IMR-90 (cell line): ENCODE measurements around the gene RPUSD4. TPM values are rescaled to one million over a fixed set of nuclear protein-coding genes. Genes with fewer than 3 reads are reported as not detected.

ENCODE experiments used
- ATAC-seq: fragments of 200-7000 bp; cut with Tn5 transposase; 2 replicates; pipeline ENCODE4 v1.9.1; 2020; ENCODE audit warnings: low read depth, mild to moderate bottlenecking, moderate library complexity
- BruUV-seq: library from RNA; stranded (reverse); fragments of 400-500 nt; replicated peaks from 2 replicates; lab custom pipeline; 2021; lab: Mats Ljungman, UMichigan
- CTCF ChIA-PET: fragments of 300-600 bp; formaldehyde crosslinking; extraction: SDS; loops from one replicate; lab custom pipeline; 2021; ENCODE audit warnings: antibody characterized with exemption; lab: Yijun Ruan, JAX
- POLR2A ChIA-PET: fragments of 300-600 bp; sonication (Branson Sonifier 250); formaldehyde crosslinking; loops from one replicate; lab custom pipeline; 2022; ENCODE audit warnings: antibody characterized with exemption; ENCODE audit not compliant: unreplicated experiment; lab: Charles Lee
- DNase-seq: peaks from one replicate; pipeline ENCODE4 v3.0.0; 2013
- H2AFZ ChIP-seq: replicated peaks from 2 replicates; pipeline ENCODE3; 2013; ENCODE audit warnings: low read length, mild to moderate bottlenecking; ENCODE audit not compliant: poor library complexity
- H2AK5ac ChIP-seq: 2 replicates; pipeline ENCODE4 v1.6.1; 2013; ENCODE audit warnings: low read depth, low read length, inconsistent platforms
- H2AK9ac ChIP-seq: replicated peaks from 2 replicates; pipeline ENCODE3; 2013; ENCODE audit warnings: mild to moderate bottlenecking, low read depth, low read length, moderate library complexity; ENCODE audit not compliant: poor library complexity
- H2BK120ac ChIP-seq: 2 replicates; pipeline ENCODE4 v1.6.1; 2013; ENCODE audit warnings: low read depth, low read length, inconsistent platforms
- H2BK15ac ChIP-seq: 3 replicates; pipeline ENCODE4 v1.6.1; 2013; ENCODE audit warnings: low read depth, low read length, inconsistent platforms
- H2BK20ac ChIP-seq: 2 replicates; pipeline ENCODE4 v1.6.1; 2013; ENCODE audit warnings: low read depth, mild to moderate bottlenecking, inconsistent platforms, low read length, moderate library complexity
- H2BK5ac ChIP-seq: 2 replicates; pipeline ENCODE4 v1.6.1; 2013; ENCODE audit warnings: mild to moderate bottlenecking, low read depth, low read length, inconsistent platforms; ENCODE audit not compliant: poor library complexity, severe bottlenecking
- H3K14ac ChIP-seq: replicated peaks from 2 replicates; pipeline ENCODE4 v1.6.1; 2013; ENCODE audit warnings: low read depth, low read length, inconsistent platforms
- H3K18ac ChIP-seq: 2 replicates; pipeline ENCODE4 v1.6.1; 2013; ENCODE audit warnings: low read depth, low read length, control low read depth
- H3K23ac ChIP-seq: 2 replicates; pipeline ENCODE4 v1.6.1; 2013; ENCODE audit warnings: low read depth, low read length, inconsistent platforms
- H3K27ac ChIP-seq: 2 replicates; pipeline ENCODE4 v1.5.1; 2013; ENCODE audit warnings: mild to moderate bottlenecking, control low read depth, low read length; ENCODE audit not compliant: insufficient read depth
- H3K27me3 ChIP-seq: 2 replicates; pipeline ENCODE4 v1.6.1; 2013; ENCODE audit warnings: low read length; ENCODE audit not compliant: control insufficient read depth, insufficient read depth
- H3K36me3 ChIP-seq: 2 replicates; pipeline ENCODE4 v1.6.1; 2013; ENCODE audit warnings: low read length, mixed read lengths; ENCODE audit not compliant: control insufficient read depth, insufficient read depth
- H3K4ac ChIP-seq: 2 replicates; pipeline ENCODE4 v1.6.1; 2013; ENCODE audit warnings: low read depth, low read length, inconsistent platforms
- H3K4me1 ChIP-seq: 2 replicates; pipeline ENCODE4 v1.6.1; 2013; ENCODE audit warnings: low read length, mixed read lengths; ENCODE audit not compliant: control insufficient read depth, insufficient read depth
- H3K4me2 ChIP-seq: 2 replicates; pipeline ENCODE4 v1.6.1; 2013; ENCODE audit warnings: low read depth, mild to moderate bottlenecking, control low read depth, low read length, moderate library complexity
- H3K4me3 ChIP-seq: 2 replicates; pipeline ENCODE4 v1.5.1; 2013; ENCODE audit warnings: low read depth, mild to moderate bottlenecking, control low read depth, low read length, moderate library complexity; ENCODE audit not compliant: insufficient read depth
- H3K56ac ChIP-seq: 2 replicates; pipeline ENCODE4 v1.6.1; 2013; ENCODE audit warnings: low read length, inconsistent platforms; ENCODE audit not compliant: insufficient read depth; ENCODE audit errors: extremely low read depth
- H3K79me1 ChIP-seq, 2 experiments: 2 replicates each; pipeline ENCODE4 v1.6.1; 2013; ENCODE audit warnings: low read length in 2 of 2, inconsistent platforms in 1 of 2, low read depth in 1 of 2
- H3K9ac ChIP-seq: 2 replicates; pipeline ENCODE4 v1.6.1; 2013; ENCODE audit warnings: low read depth, low read length, control low read depth
- H3K9me1 ChIP-seq: 2 replicates; pipeline ENCODE4 v1.6.1; 2013; ENCODE audit warnings: low read length, inconsistent platforms; ENCODE audit not compliant: insufficient read depth
- H3K9me3 ChIP-seq: 2 replicates; pipeline ENCODE4 v1.6.1; 2013; ENCODE audit warnings: low read length; ENCODE audit not compliant: control insufficient read depth, insufficient read depth
- H4K20me1 ChIP-seq: 2 replicates; pipeline ENCODE4 v1.6.1; 2013; ENCODE audit warnings: low read length, inconsistent platforms; ENCODE audit not compliant: insufficient read depth
- H4K5ac ChIP-seq: 2 replicates; pipeline ENCODE4 v1.6.1; 2013; ENCODE audit warnings: mild to moderate bottlenecking, low read depth, low read length, control low read depth
- H4K8ac ChIP-seq, 2 experiments: 2 replicates each; pipeline ENCODE4 v1.6.1; 2013; ENCODE audit warnings: low read depth in 2 of 2, low read length in 2 of 2, control low read depth in 1 of 2, inconsistent platforms in 1 of 2
- H4K91ac ChIP-seq: 2 replicates; pipeline ENCODE4 v1.6.1; 2013; ENCODE audit warnings: low read depth, low read length, inconsistent platforms; ENCODE audit not compliant: insufficient read depth
- BHLHE40 ChIP-seq: fragments of 150-350 bp; IDR thresholded peaks from 2 replicates; pipeline ENCODE4 v1.6.1; 2016; ENCODE audit warnings: mild to moderate bottlenecking, low read depth, low read length
- CEBPB ChIP-seq: IDR thresholded peaks from 2 replicates; pipeline ENCODE4 v1.6.1; 2012; ENCODE audit warnings: low read depth, low read length, improper control_type of control experiment
- CHD1 ChIP-seq: IDR thresholded peaks from 2 replicates; pipeline ENCODE4 v1.6.1; 2012; ENCODE audit warnings: low read depth, low read length, improper control_type of control experiment
- CTCF ChIP-seq: conservative IDR thresholded peaks from 2 replicates; pipeline ENCODE4 v1.5.1; 2012; ENCODE audit warnings: mild to moderate bottlenecking, low read depth, low read length, improper control_type of control experiment
- ELK1 ChIP-seq: fragments of 150-350 bp; IDR thresholded peaks from 2 replicates; pipeline ENCODE4 v1.6.1; 2016; ENCODE audit warnings: low read depth, mild to moderate bottlenecking, low read length, moderate library complexity, borderline replicate concordance
- FOS ChIP-seq: fragments of 150-350 bp; IDR thresholded peaks from 2 replicates; pipeline ENCODE4 v1.6.1; 2016; ENCODE audit warnings: low read depth, low read length
- MAFK ChIP-seq: IDR thresholded peaks from 2 replicates; pipeline ENCODE4 v1.6.1; 2012; ENCODE audit warnings: low read depth, low read length, improper control_type of control experiment
- MAZ ChIP-seq: IDR thresholded peaks from 2 replicates; pipeline ENCODE4 v1.6.1; 2012; ENCODE audit warnings: low read depth, mild to moderate bottlenecking, low read length, improper control_type of control experiment, moderate library complexity, borderline replicate concordance
- MXI1 ChIP-seq: IDR thresholded peaks from 2 replicates; pipeline ENCODE4 v1.6.1; 2012; ENCODE audit warnings: low read depth, mild to moderate bottlenecking, low read length, moderate library complexity, borderline replicate concordance
- NFE2L2 ChIP-seq: fragments of 150-350 bp; IDR thresholded peaks from 2 replicates; pipeline ENCODE4 v1.6.1; 2016; ENCODE audit warnings: low read depth, mild to moderate bottlenecking, low read length
- POLR2A ChIP-seq: IDR thresholded peaks from 2 replicates; pipeline ENCODE4 v1.6.1; 2012; ENCODE audit warnings: mild to moderate bottlenecking, low read depth, low read length
- RAD21 ChIP-seq: IDR thresholded peaks from 2 replicates; pipeline ENCODE4 v1.6.1; 2012; ENCODE audit warnings: low read length, improper control_type of control experiment
- RCOR1 ChIP-seq: IDR thresholded peaks from 2 replicates; pipeline ENCODE4 v1.6.1; 2012; ENCODE audit warnings: mild to moderate bottlenecking, low read length, improper control_type of control experiment; ENCODE audit not compliant: insufficient replicate concordance
- RFX5 ChIP-seq: IDR thresholded peaks from 2 replicates; pipeline ENCODE4 v1.8.0; 2012; ENCODE audit warnings: low read depth, mild to moderate bottlenecking, low read length, moderate library complexity
- SMC3 ChIP-seq: fragments of 150-350 bp; IDR thresholded peaks from 2 replicates; pipeline ENCODE4 v1.6.1; 2016; ENCODE audit warnings: low read depth, mild to moderate bottlenecking, antibody characterized with exemption, low read length, moderate library complexity
- USF2 ChIP-seq: fragments of 150-350 bp; IDR thresholded peaks from 2 replicates; pipeline ENCODE4 v1.6.1; 2017; ENCODE audit warnings: mild to moderate bottlenecking, antibody characterized with exemption, low read length, low read depth
- WGBS, 2 experiments: methylation state at CpG; one replicate each; pipeline versions ENCODE4 v1.1.5 to v1.1.7; 2013; ENCODE audit warnings: missing lambda C conversion rate in 2 of 2; ENCODE audit not compliant: insufficient read length in 1 of 2; ENCODE audit errors: extremely low coverage in 2 of 2; 5-methylcytosine and 5-hydroxymethylcytosine counted together
- dilution Hi-C: fragments of 300-500 bp; cut with HindIII; formaldehyde crosslinking; loops from one replicate; pipeline ENCODE4 v1.14.3; 2018; ENCODE audit warnings: low sequenced_read_pairs; ENCODE audit not compliant: unreplicated experiment
- in situ Hi-C: fragments of 300-500 bp; cut with MboI; formaldehyde crosslinking; loops from 3 replicates; pipeline ENCODE4 v1.14.3; 2019; ENCODE audit warnings: low sequenced_read_pairs, inconsistent platforms, mixed read lengths
- intact Hi-C: fragments of 100-400 bp; cut with micrococcal nuclease; formaldehyde crosslinking; loops from 2 replicates; pipeline ENCODE4 v1.10.0; 2022
- polyA plus RNA-seq, 3 experiments: library from polyadenylated mRNA; depleted of rRNA; stranded (reverse); fragments of >200 nt; gene quantifications; 2 replicates each; pipeline ENCODE4 v1.2.3, GENCODE V29; 2012; ENCODE audit warnings: low replicate concordance in 1 of 3
- total RNA-seq: library from RNA; depleted of rRNA; stranded (reverse); fragments of >200 nt; gene quantifications from 2 replicates; pipeline ENCODE4 v1.2.3, GENCODE V29; 2012

Gene RPUSD4
- total and polyA plus RNA-seq, 2 of the 4 experiments (the other 2 are of a cell fraction), result 22.1 to 30.6 TPM

GRCh38 chr11:126152152-126152551, 59.3 kb downstream of the RPUSD4 start:
- Histone ChIP-seq H3K4me1 (peaks cover 13% of the 10 kb centered on the region), H3K4ac (no peak overlapping the region), H2AK5ac (no peak overlapping the region), H4K8ac (no peak overlapping the region), H2BK20ac (no peak overlapping the region), H3K9ac (no peak overlapping the region), H3K4me2 (no peak overlapping the region), H2AFZ (no peak overlapping the region), H2BK15ac (no peak overlapping the region), H3K9me1 (no peaks in the 10 kb centered on the region; the same call in 1 of the 2 replicates), H2BK5ac (no peak overlapping the region), H3K4me3 (no peak overlapping the region), H4K91ac (no peak overlapping the region), H3K23ac (no peak overlapping the region), H3K18ac (no peak overlapping the region), H3K27ac (no peak overlapping the region), H2BK120ac (no peak overlapping the region), H3K27me3 (peaks cover 63% of the 10 kb centered on the region), H4K5ac (no peak overlapping the region), H3K36me3 (no peaks in the 10 kb centered on the region), H3K9me3 (peaks cover 9% of the 10 kb centered on the region), H4K20me1 (no peaks in the 10 kb centered on the region; the same call in 1 of the 2 replicates), H2AK9ac (no peak overlapping the region), H3K14ac (no peak overlapping the region), H3K56ac (no peak overlapping the region), H3K79me1 (no peaks in the 10 kb centered on the region)
- in situ Hi-C loops, result no loop called here
- no peak for DNase-seq
- ATAC-seq, result no peak
- TF ChIP-seq POLR2A, result no peak
- no peak for TF ChIP-seq USF2
- no peak for TF ChIP-seq FOS
- TF ChIP-seq ELK1, result no peak
- TF ChIP-seq SMC3, result no peak
- no peak for TF ChIP-seq MAFK
- no peak for TF ChIP-seq MAZ
- no peak for TF ChIP-seq RAD21
- no peak for TF ChIP-seq NFE2L2
- TF ChIP-seq BHLHE40, result no peak
- TF ChIP-seq CHD1, result no peak
- TF ChIP-seq CEBPB, result no peak
- no peak for TF ChIP-seq RFX5
- TF ChIP-seq RCOR1, result no peak
- no peak for TF ChIP-seq MXI1
- no peak for TF ChIP-seq CTCF
- BruUV-seq, result no TSS peak
- dilution Hi-C loops, result no loop called here
- no CpG with 5 or more reads among the region's 1 CpG for WGBS, 2 experiments
- ChIA-PET POLR2A (no interaction called here), CTCF (no interaction called here)
- intact Hi-C loops, result no loop called here
